Left ventricle myocardium inferior (tissue), 1 donor: ENCODE data around the gene SPTA1. TPM values are rescaled to one million over a fixed set of nuclear protein-coding genes. Genes with fewer than 3 reads are reported as not detected.

Experiments
- DNase-seq: peaks from one replicate; pipeline ENCODE4 v3.0.0-alpha.2; 2020
- H3K27ac ChIP-seq: fragments of 200-600 bp; replicated peaks from 2 replicates; pipeline ENCODE4 v1.8.0; 2021
- H3K27me3 ChIP-seq: fragments of 200-600 bp; 2 replicates; pipeline ENCODE4 v1.8.0; 2021; ENCODE audit warnings: low read depth
- H3K36me3 ChIP-seq: fragments of 200-600 bp; 2 replicates; pipeline ENCODE4 v1.8.0; 2021
- H3K4me1 ChIP-seq: fragments of 200-600 bp; 2 replicates; pipeline ENCODE4 v1.8.0; 2021
- H3K4me3 ChIP-seq: fragments of 200-600 bp; 2 replicates; pipeline ENCODE4 v1.8.0; 2021; ENCODE audit warnings: mild to moderate bottlenecking, moderate library complexity
- H3K9me3 ChIP-seq: fragments of 200-600 bp; replicated peaks from 2 replicates; pipeline ENCODE4 v1.8.0; 2021
- intact Hi-C: fragments of 100-400 bp; cut with micrococcal nuclease; formaldehyde crosslinking; loops from one replicate; pipeline ENCODE4 v1.11.0; 2022
- total RNA-seq: library from RNA; stranded (reverse); fragmentation: NEBNext Ultra II Directional; extraction: Animal tissue kit (Norgen Biotek cat#: 25700); gene quantifications from one replicate; pipeline ENCODE4 v1.2.1, GENCODE V29; 2021
- TF ChIP-seq, protein P1 (sequence below): fragments of 200-600 bp; IDR thresholded peaks from 2 replicates; pipeline ENCODE4 v1.8.0; 2021; ENCODE audit warnings: antibody characterized with exemption, mild to moderate bottlenecking, borderline replicate concordance
- donor health status: DM: no; HTN: yes; CAD: no; lungs with severe emphysema.

SPTA1 gene
- total RNA-seq, 1 donor from 2014 or later = not detected

DNA sequence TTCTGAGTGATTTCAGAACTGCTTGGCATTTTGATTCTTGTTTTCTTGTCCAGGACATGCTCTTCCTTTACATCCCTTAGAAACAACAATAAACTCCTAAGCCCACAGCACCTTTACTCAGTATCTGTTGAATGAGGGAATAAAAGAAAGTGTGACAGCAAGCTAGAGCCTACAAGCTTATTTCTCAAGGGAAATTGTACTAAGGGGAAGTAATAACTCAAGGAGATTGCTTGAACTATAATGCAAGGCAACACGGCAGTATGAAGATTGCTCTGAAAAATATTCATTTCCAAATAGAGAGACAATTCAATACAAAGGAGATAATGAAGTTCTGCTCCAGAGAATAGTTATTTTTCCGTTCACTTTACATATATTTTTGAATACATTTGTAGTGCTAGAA is 122.7 kb downstream of the SPTA1 start:
- no peaks in the 10 kb centered on the region for H3K27me3 ChIP-seq
- no peaks in the 10 kb centered on the region for H3K4me1 ChIP-seq
- DNase-seq = no peak
- H3K9me3 ChIP-seq = peaks cover 3% of the 10 kb centered on the region
- TF ChIP-seq, protein P1, sequence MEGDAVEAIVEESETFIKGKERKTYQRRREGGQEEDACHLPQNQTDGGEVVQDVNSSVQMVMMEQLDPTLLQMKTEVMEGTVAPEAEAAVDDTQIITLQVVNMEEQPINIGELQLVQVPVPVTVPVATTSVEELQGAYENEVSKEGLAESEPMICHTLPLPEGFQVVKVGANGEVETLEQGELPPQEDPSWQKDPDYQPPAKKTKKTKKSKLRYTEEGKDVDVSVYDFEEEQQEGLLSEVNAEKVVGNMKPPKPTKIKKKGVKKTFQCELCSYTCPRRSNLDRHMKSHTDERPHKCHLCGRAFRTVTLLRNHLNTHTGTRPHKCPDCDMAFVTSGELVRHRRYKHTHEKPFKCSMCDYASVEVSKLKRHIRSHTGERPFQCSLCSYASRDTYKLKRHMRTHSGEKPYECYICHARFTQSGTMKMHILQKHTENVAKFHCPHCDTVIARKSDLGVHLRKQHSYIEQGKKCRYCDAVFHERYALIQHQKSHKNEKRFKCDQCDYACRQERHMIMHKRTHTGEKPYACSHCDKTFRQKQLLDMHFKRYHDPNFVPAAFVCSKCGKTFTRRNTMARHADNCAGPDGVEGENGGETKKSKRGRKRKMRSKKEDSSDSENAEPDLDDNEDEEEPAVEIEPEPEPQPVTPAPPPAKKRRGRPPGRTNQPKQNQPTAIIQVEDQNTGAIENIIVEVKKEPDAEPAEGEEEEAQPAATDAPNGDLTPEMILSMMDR = no peak
- no peaks in the 10 kb centered on the region for H3K36me3 ChIP-seq
- intact Hi-C loops = no loop called here
- no peak overlapping the region for H3K4me3 ChIP-seq
- no peak overlapping the region for H3K27ac ChIP-seq

Other genes with a start within 250 kb of the SPTA1 start
- gene OR10K1, start 224.9 kb downstream of the SPTA1 start, total RNA-seq = not detected
- not detected for gene OR10R2, start 214.5 kb downstream of the SPTA1 start, total RNA-seq
- gene OR6Y1, start 132.3 kb downstream of the SPTA1 start, total RNA-seq = not detected
- gene OR6P1, start 116.1 kb downstream of the SPTA1 start, total RNA-seq = not detected
- not detected for gene OR10X1, start 106.8 kb downstream of the SPTA1 start, total RNA-seq
- gene OR10Z1, start 81.4 kb downstream of the SPTA1 start, total RNA-seq = not detected
- gene OR6K2, start 13.9 kb upstream of the SPTA1 start, total RNA-seq = not detected
- not detected for gene OR6K3, start 34.0 kb upstream of the SPTA1 start, total RNA-seq
- not detected for gene OR6K6, start 68.0 kb upstream of the SPTA1 start, total RNA-seq
- not detected for gene OR6N1, start 85.5 kb upstream of the SPTA1 start, total RNA-seq
- gene OR6N2, start 94.5 kb upstream of the SPTA1 start, total RNA-seq = not detected
- gene MNDA, start 144.6 kb upstream of the SPTA1 start, total RNA-seq = 2.7 TPM
- 0.11 TPM for gene PYHIN1, start 244.8 kb upstream of the SPTA1 start, total RNA-seq